Fibroblast of the aortic adventitia (primary cell): Measurements from ENCODE around the gene MKLN1. TPM values are rescaled to one million over a fixed set of nuclear protein-coding genes. Genes with fewer than 3 reads are reported as not detected.

ENCODE experiments used
- DNase-seq: peaks from one replicate; pipeline ENCODE4 v3.0.0-alpha.2; 2010; ENCODE audit warnings: low read depth
- H3K4me3 ChIP-seq: 2 replicates; pipeline ENCODE4 v1.5.1; 2011; ENCODE audit warnings: low read depth, mild to moderate bottlenecking, control low read depth, low read length, moderate library complexity
- CTCF ChIP-seq: IDR thresholded peaks from 2 replicates; pipeline ENCODE4 v1.5.1; 2011; ENCODE audit warnings: mild to moderate bottlenecking, low read length, control low read depth, inconsistent platforms; ENCODE audit not compliant: insufficient read depth
- total RNA-seq: library from RNA; depleted of rRNA; stranded (reverse); fragments of >200 nt; gene quantifications from 2 replicates; pipeline ENCODE4 v1.2.3, GENCODE V29; 2012; ENCODE audit warnings: low replicate concordance

MKLN1 gene
- total RNA-seq, 1 donor, result 71.9 TPM

GRCh38 chr7:131289051-131289450, 38.6 kb upstream of the MKLN1 start:
- no peak overlapping the region for H3K4me3 ChIP-seq
- DNase-seq, result no peak
- TF ChIP-seq CTCF, result no peak

GRCh38 chr7:131292141-131292905, 35.4 kb upstream of the MKLN1 start:
- TF ChIP-seq CTCF, result no peak
- H3K4me3 ChIP-seq, result no peak overlapping the region
- peak; percentile 66 for DNase-seq

- TF ChIP-seq CTCF, result no peak
- H3K4me3 ChIP-seq, result no peak overlapping the region
- peak; percentile 91 for DNase-seq
Measured at GRCh38 chr7:131293018-131293417, 34.7 kb upstream of the MKLN1 start.

GRCh38 chr7:131294553-131294952, 33.1 kb upstream of the MKLN1 start:
- DNase-seq, result peak; percentile 12
- no peak for TF ChIP-seq CTCF

GRCh38 chr7:131298608-131298992, 29.1 kb upstream of the MKLN1 start:
- no peak for DNase-seq
- H3K4me3 ChIP-seq, result no peak overlapping the region
- no peak for TF ChIP-seq CTCF

More at GRCh38 chr7:131294553-131294952, 33.1 kb upstream of the MKLN1 start:
- no peak overlapping the region for H3K4me3 ChIP-seq

GRCh38 chr7:131299074-131299473, 28.6 kb upstream of the MKLN1 start:
- no peak for DNase-seq
- no peak overlapping the region for H3K4me3 ChIP-seq
- no peak for TF ChIP-seq CTCF

- no peak for TF ChIP-seq CTCF
- DNase-seq, result no peak
- H3K4me3 ChIP-seq, result no peak overlapping the region
Measured at GRCh38 chr7:131300078-131300477, 27.6 kb upstream of the MKLN1 start.
